ENCODE results near the gene DBX1. TPM values are rescaled to one million over a fixed set of nuclear protein-coding genes. Genes with fewer than 3 reads are reported as not detected.

DBX1 gene
- total and polyA plus RNA-seq, 2 experiments from 2014 or later, result not detected

DNA sequence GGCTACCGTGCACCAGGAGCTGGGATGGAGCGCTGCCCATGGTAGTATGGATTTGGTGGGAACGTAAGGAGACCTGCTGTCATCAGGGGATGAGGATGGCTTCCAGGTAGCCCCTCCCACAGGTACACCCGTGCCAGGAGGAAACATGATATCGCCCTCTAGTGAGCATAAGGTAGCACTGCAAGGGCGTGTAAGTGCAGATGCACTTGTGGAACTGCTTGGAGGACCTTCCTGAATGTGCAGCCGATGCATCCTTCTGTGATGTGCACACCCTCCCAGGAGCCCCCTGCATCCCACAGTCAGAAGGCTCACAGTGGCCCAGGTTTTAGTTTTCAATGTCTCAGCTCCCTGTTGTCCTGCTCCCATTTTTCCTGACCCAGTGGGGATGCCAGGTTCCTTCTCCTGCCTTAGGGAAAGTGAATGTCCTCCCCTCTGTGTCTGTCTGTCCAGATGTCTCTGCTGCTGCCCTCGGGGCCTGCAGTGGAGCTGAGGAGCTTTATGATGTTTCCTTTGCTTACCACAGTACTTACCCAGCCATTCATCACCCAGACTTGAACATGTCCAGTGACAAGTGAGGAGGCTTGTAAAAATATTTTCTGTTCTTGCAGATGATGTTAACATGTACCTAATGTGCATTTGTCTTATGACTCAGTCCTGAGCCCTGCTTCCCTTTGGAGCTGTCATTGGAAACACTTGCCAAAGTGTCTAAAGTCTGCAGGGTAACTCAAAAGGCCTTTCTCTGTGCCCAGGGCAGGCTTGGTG, 49.2 kb downstream of the DBX1 start:
- no peak for TF ChIP-seq ETS1 (IDR thresholded peaks at IDR 0.05)
- peak; percentile 85 to 99 for TF ChIP-seq CTCF (conservative IDR thresholded peaks at IDR 0.05; ENCODE audit: low read depth in 2 of 2)
- peak; percentile 45; the same call in 1 of the 2 replicates for TF ChIP-seq CREB1 (CRISPR knock-in tag; IDR thresholded peaks at IDR 0.05; ENCODE audit: low read depth)
- TF ChIP-seq NANOG (IDR thresholded peaks at IDR 0.05; ENCODE audit: borderline replicate concordance), result no peak
- TF ChIP-seq ZNF114 (CRISPR knock-in tag; IDR thresholded peaks at IDR 0.05), result no peak
- TF ChIP-seq STAT1 (IDR thresholded peaks at IDR 0.05; ENCODE audit: unreplicated experiment), result no peak
- TF ChIP-seq, protein P1, sequence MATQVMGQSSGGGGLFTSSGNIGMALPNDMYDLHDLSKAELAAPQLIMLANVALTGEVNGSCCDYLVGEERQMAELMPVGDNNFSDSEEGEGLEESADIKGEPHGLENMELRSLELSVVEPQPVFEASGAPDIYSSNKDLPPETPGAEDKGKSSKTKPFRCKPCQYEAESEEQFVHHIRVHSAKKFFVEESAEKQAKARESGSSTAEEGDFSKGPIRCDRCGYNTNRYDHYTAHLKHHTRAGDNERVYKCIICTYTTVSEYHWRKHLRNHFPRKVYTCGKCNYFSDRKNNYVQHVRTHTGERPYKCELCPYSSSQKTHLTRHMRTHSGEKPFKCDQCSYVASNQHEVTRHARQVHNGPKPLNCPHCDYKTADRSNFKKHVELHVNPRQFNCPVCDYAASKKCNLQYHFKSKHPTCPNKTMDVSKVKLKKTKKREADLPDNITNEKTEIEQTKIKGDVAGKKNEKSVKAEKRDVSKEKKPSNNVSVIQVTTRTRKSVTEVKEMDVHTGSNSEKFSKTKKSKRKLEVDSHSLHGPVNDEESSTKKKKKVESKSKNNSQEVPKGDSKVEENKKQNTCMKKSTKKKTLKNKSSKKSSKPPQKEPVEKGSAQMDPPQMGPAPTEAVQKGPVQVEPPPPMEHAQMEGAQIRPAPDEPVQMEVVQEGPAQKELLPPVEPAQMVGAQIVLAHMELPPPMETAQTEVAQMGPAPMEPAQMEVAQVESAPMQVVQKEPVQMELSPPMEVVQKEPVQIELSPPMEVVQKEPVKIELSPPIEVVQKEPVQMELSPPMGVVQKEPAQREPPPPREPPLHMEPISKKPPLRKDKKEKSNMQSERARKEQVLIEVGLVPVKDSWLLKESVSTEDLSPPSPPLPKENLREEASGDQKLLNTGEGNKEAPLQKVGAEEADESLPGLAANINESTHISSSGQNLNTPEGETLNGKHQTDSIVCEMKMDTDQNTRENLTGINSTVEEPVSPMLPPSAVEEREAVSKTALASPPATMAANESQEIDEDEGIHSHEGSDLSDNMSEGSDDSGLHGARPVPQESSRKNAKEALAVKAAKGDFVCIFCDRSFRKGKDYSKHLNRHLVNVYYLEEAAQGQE (IDR thresholded peaks at IDR 0.05; ENCODE audit: unreplicated experiment), result peak; percentile 7
- DNase-seq (ENCODE audit: low spot score) (peak; percentile 93), ATAC-seq (peak; percentile 97)
- no peak overlapping the region for H3K4me2 ChIP-seq
- no peak overlapping the region for H3K4me3 Mint-ChIP-seq
- H3K36me3 Mint-ChIP-seq (ENCODE audit: low read depth), result peaks cover 85% of the 10 kb centered on the region
- no peak overlapping the region for H3K27ac ChIP-seq (ENCODE audit: low read depth)
- H3K9me3 Mint-ChIP-seq, result no peaks in the 10 kb centered on the region
- H3K27me3 Mint-ChIP-seq (ENCODE audit: insufficient read depth, low read depth, poor library complexity), result peaks cover 4% of the 10 kb centered on the region
- H3K4me1 ChIP-seq (ENCODE audit: insufficient read depth), result no peaks in the 10 kb centered on the region
- H3K79me2 ChIP-seq (replicated peaks; ENCODE audit: insufficient read depth), result no peaks in the 10 kb centered on the region
- no peak overlapping the region for H2AFZ ChIP-seq
- H3F3A ChIP-seq (replicated peaks; ENCODE audit: low read depth), result no peaks in the 10 kb centered on the region
- peaks cover 7% of the 10 kb centered on the region; the same call in 1 of the 2 replicates for H3K36me3 ChIP-seq (ENCODE audit: insufficient read depth)
- H3K27me3 ChIP-seq (ENCODE audit: insufficient read depth), result no peaks in the 10 kb centered on the region
- H3K4me3 ChIP-seq, result no peak overlapping the region
- H3K27ac Mint-ChIP-seq, result no peak overlapping the region
- H3K9me2 ChIP-seq (ENCODE audit: insufficient read depth), result no peaks in the 10 kb centered on the region
- peaks cover 12% of the 10 kb centered on the region; the same call in 1 of the 2 replicates for H4K20me1 ChIP-seq (replicated peaks; ENCODE audit: insufficient read depth)
- no peaks in the 10 kb centered on the region; the same call in 2 of the 3 replicates for H3K4me1 Mint-ChIP-seq
